H1 (cell line): ENCODE measurements around the gene NUDT12. TPM values are rescaled to one million over a fixed set of nuclear protein-coding genes. Genes with fewer than 3 reads are reported as not detected.
A peak's percentile ranks its signal among the peaks of the same experiment; 100 is the strongest.

Experiments
- CTCF ChIA-PET: fragments of 300-600 bp; sonication (Branson Sonifier 250); formaldehyde crosslinking; loops from one replicate; lab custom pipeline; 2021; ENCODE audit not compliant: partially characterized antibody; lab: Charles Lee
- POLR2A ChIA-PET: fragments of 300-600 bp; sonication (Branson Sonifier 250); formaldehyde crosslinking; loops from one replicate; lab custom pipeline; 2021; ENCODE audit warnings: inconsistent platforms; ENCODE audit not compliant: partially characterized antibody; lab: Charles Lee
- DNase-seq, 2 experiments: peaks; one replicate each; pipeline versions ENCODE4 v3.0.0 to v3.0.0-alpha.2; 2010 to 2022; ENCODE audit warnings: low spot score in 2 of 2, low read depth in 1 of 2, mixed read lengths in 1 of 2
- FAIRE-seq: peaks from 2 replicates; lab custom pipeline; 2011; peaks lifted over from hg19 to GRCh38; lab: Jason Lieb, UNC
- H2AFZ ChIP-seq: 2 replicates; pipeline ENCODE4 v1.8.1; 2012; ENCODE audit warnings: low read length, inconsistent platforms
- H2AK5ac ChIP-seq: 2 replicates; pipeline ENCODE4 v1.6.1; 2013; ENCODE audit warnings: low read depth, low read length
- H2BK120ac ChIP-seq: replicated peaks from 2 replicates; pipeline ENCODE3; 2013; ENCODE audit warnings: low read depth, low read length, inconsistent platforms
- H2BK12ac ChIP-seq: 2 replicates; pipeline ENCODE4 v1.6.1; 2013; ENCODE audit warnings: low read depth, low read length
- H2BK15ac ChIP-seq: 2 replicates; pipeline ENCODE4 v1.6.1; 2013; ENCODE audit warnings: low read length
- H2BK20ac ChIP-seq: 2 replicates; pipeline ENCODE4 v1.6.1; 2013; ENCODE audit warnings: low read length
- H2BK5ac ChIP-seq: 2 replicates; pipeline ENCODE4 v1.6.1; 2013; ENCODE audit warnings: low read depth, low read length
- H3K14ac ChIP-seq: 2 replicates; pipeline ENCODE4 v1.6.1; 2013; ENCODE audit warnings: inconsistent platforms; ENCODE audit not compliant: insufficient read length
- H3K18ac ChIP-seq: 2 replicates; pipeline ENCODE4 v1.6.1; 2013; ENCODE audit warnings: low read length; ENCODE audit errors: extremely low read depth
- H3K23ac ChIP-seq: 2 replicates; pipeline ENCODE4 v1.6.1; 2013; ENCODE audit warnings: inconsistent platforms; ENCODE audit not compliant: insufficient read length
- H3K23me2 ChIP-seq: 2 replicates; pipeline ENCODE4 v1.6.1; 2013; ENCODE audit warnings: low read depth, low read length
- H3K27ac ChIP-seq: 2 replicates; pipeline ENCODE4 v1.6.1; 2011; ENCODE audit warnings: low read depth, low read length, inconsistent platforms
- H3K27me3 ChIP-seq, 4 experiments: replicated peaks in 1 of 4; 1 replicate in 1 of 4; 2 replicates in 3 of 4; pipeline versions ENCODE4 v1.6.1 to v1.8.1; 2011 to 2013; ENCODE audit warnings: low read length in 3 of 4, mild to moderate bottlenecking in 3 of 4, inconsistent platforms in 2 of 4, mixed read lengths in 2 of 4, moderate library complexity in 1 of 4; ENCODE audit not compliant: control insufficient read depth in 3 of 4, insufficient read depth in 3 of 4; ENCODE audit errors: extremely low read depth in 1 of 4
- H3K36me3 ChIP-seq, 4 experiments: 2 replicates each; pipeline versions ENCODE4 v1.6.1 to v1.8.1; 2011 to 2013; ENCODE audit warnings: mild to moderate bottlenecking in 4 of 4, low read length in 3 of 4, moderate library complexity in 2 of 4, control low read depth in 1 of 4, inconsistent platforms in 1 of 4; ENCODE audit not compliant: insufficient read depth in 4 of 4, control insufficient read depth in 2 of 4
- H3K4ac ChIP-seq: replicated peaks from 2 replicates; pipeline ENCODE3; 2013; ENCODE audit warnings: low read length, low read depth, mixed read lengths, inconsistent platforms; ENCODE audit not compliant: insufficient read length
- H3K4me1 ChIP-seq, 4 experiments: replicated peaks in 1 of 4; 1 replicate in 1 of 4; 2 replicates in 3 of 4; pipeline versions ENCODE4 v1.6.1 to v1.8.1; 2011 to 2013; ENCODE audit warnings: low read length in 3 of 4, inconsistent platforms in 2 of 4, mixed read lengths in 1 of 4; ENCODE audit not compliant: insufficient read depth in 4 of 4, control insufficient read depth in 3 of 4
- H3K4me2 ChIP-seq, 2 experiments: 2 replicates each; pipeline versions ENCODE4 v1.6.1 to v1.8.1; 2011 to 2013; ENCODE audit warnings: low read depth in 2 of 2, low read length in 2 of 2, control low read depth in 1 of 2, inconsistent platforms in 1 of 2, mild to moderate bottlenecking in 1 of 2; ENCODE audit not compliant: insufficient read depth in 1 of 2
- H3K4me3 ChIP-seq, 4 experiments: fragments of 200-600, 300-600 bp in 1 of 4; sonication (generic), shearing (Covaris generic), sonication (Bioruptor Twin) in 1 of 4; 2 replicates each; pipeline versions ENCODE4 v1.5.1 to v1.8.1; 2011 to 2016; ENCODE audit warnings: low read length in 4 of 4, low read depth in 3 of 4, control low read depth in 2 of 4, inconsistent platforms in 2 of 4, mild to moderate bottlenecking in 2 of 4, mixed read lengths in 1 of 4, moderate library complexity in 1 of 4; ENCODE audit not compliant: insufficient read depth in 2 of 4; ENCODE audit errors: extremely low read depth in 1 of 4
- H3K56ac ChIP-seq: replicated peaks from 2 replicates; pipeline ENCODE3; 2013; ENCODE audit warnings: low read depth, mild to moderate bottlenecking, mixed read lengths, low read length, inconsistent platforms; ENCODE audit not compliant: insufficient read length
- H3K79me1 ChIP-seq: 2 replicates; pipeline ENCODE4 v1.6.1; 2013; ENCODE audit warnings: low read depth, low read length, control low read depth
- H3K79me2 ChIP-seq, 2 experiments: 2 replicates each; pipeline versions ENCODE4 v1.6.1 to v1.8.1; 2012 to 2013; ENCODE audit warnings: low read length in 2 of 2, mild to moderate bottlenecking in 2 of 2, inconsistent platforms in 1 of 2; ENCODE audit not compliant: insufficient read depth in 2 of 2, control insufficient read depth in 1 of 2
- H3K9ac ChIP-seq, 4 experiments: replicated peaks in 1 of 4; 1 replicate in 1 of 4; 2 replicates in 3 of 4; pipeline versions ENCODE4 v1.6.1 to v1.8.1; 2011 to 2013; ENCODE audit warnings: low read depth in 3 of 4, low read length in 3 of 4, control low read depth in 2 of 4, mild to moderate bottlenecking in 2 of 4, moderate library complexity in 2 of 4, inconsistent platforms in 1 of 4; ENCODE audit errors: extremely low read depth in 1 of 4
- H3K9me3 ChIP-seq, 2 experiments: 2 replicates each; pipeline versions ENCODE4 v1.6.1 to v1.8.1; 2012 to 2013; ENCODE audit warnings: mild to moderate bottlenecking in 2 of 2, moderate library complexity in 2 of 2, control low read depth in 1 of 2, inconsistent platforms in 1 of 2, low read depth in 1 of 2, low read length in 1 of 2, mixed read lengths in 1 of 2; ENCODE audit not compliant: insufficient read depth in 2 of 2
- H4K20me1 ChIP-seq, 2 experiments: replicated peaks in 1 of 2; 2 replicates each; pipeline versions ENCODE3 to v1.8.1; 2011 to 2013; ENCODE audit warnings: inconsistent platforms in 2 of 2, low read length in 2 of 2, mild to moderate bottlenecking in 1 of 2; ENCODE audit not compliant: insufficient read depth in 2 of 2, control insufficient read depth in 1 of 2
- H4K5ac ChIP-seq: 2 replicates; pipeline ENCODE4 v1.6.1; 2013; ENCODE audit warnings: low read length, low read depth, mixed read lengths, inconsistent platforms; ENCODE audit not compliant: insufficient read length
- H4K8ac ChIP-seq: 2 replicates; pipeline ENCODE4 v1.8.0; 2013; ENCODE audit warnings: mild to moderate bottlenecking, moderate library complexity, low read length, inconsistent platforms; ENCODE audit not compliant: insufficient read depth; ENCODE audit errors: extremely low read depth
- H4K91ac ChIP-seq: replicated peaks from 2 replicates; pipeline ENCODE3; 2013; ENCODE audit warnings: low read length, mixed read lengths, inconsistent platforms; ENCODE audit not compliant: insufficient read length
- FOSL1 ChIP-seq: IDR thresholded peaks from 2 replicates; pipeline ENCODE4 v1.6.1; 2011; ENCODE audit warnings: mild to moderate bottlenecking, low read depth, low read length, moderate library complexity; ENCODE audit not compliant: insufficient read depth
- PHF8 ChIP-seq: fragments of 200-600 bp; sonication (generic); conservative IDR thresholded peaks from 2 replicates; pipeline ENCODE4 v1.7.1; 2012; ENCODE audit warnings: low read depth, mild to moderate bottlenecking, inconsistent platforms, low read length, moderate library complexity
- POLR2A ChIP-seq, 2 experiments: IDR thresholded peaks; 1 replicate in 1 of 2; 2 replicates in 1 of 2; pipeline ENCODE4 v1.6.1; 2011; ENCODE audit warnings: low read depth in 2 of 2, low read length in 2 of 2, mild to moderate bottlenecking in 2 of 2; ENCODE audit errors: control extremely low read depth in 1 of 2
- POU5F1 ChIP-seq: IDR thresholded peaks from 2 replicates; pipeline ENCODE4 v1.6.1; 2011; ENCODE audit warnings: low read depth, mild to moderate bottlenecking, low read length, moderate library complexity
- RAD21 ChIP-seq, 2 experiments: IDR thresholded peaks in 1 of 2; conservative IDR thresholded peaks in 1 of 2; 2 replicates each; pipeline ENCODE4 v1.6.1; 2011; ENCODE audit warnings: low read depth in 2 of 2, low read length in 2 of 2, improper control_type of control experiment in 1 of 2, inconsistent platforms in 1 of 2, mild to moderate bottlenecking in 1 of 2, moderate library complexity in 1 of 2
- SUZ12 ChIP-seq: fragments of 200-600 bp; sonication (generic); IDR thresholded peaks from 2 replicates; pipeline ENCODE4 v1.6.1; 2012; ENCODE audit warnings: mild to moderate bottlenecking, inconsistent platforms, low read length, moderate library complexity, mixed read lengths
- TBP ChIP-seq: IDR thresholded peaks from 2 replicates; pipeline ENCODE4 v1.6.1; 2011; ENCODE audit warnings: low read depth, low read length, improper control_type of control experiment
- WGBS, 2 experiments: shearing (Covaris generic) in 1 of 2; methylation state at CpG; one replicate each; pipeline versions ENCODE4 v1.1.6 to v1.1.7; 2013 to 2015; ENCODE audit warnings: low lambda C conversion rate in 2 of 2, mixed read lengths in 2 of 2, inconsistent platforms in 1 of 2, low coverage in 1 of 2, missing lambda C conversion rate in 1 of 2; ENCODE audit not compliant: insufficient replicate concordance in 2 of 2, insufficient coverage in 1 of 2, insufficient read length in 1 of 2; ENCODE audit errors: extremely low coverage in 1 of 2, missing lambda C conversion rate in 1 of 2; 5-methylcytosine and 5-hydroxymethylcytosine counted together
- polyA plus RNA-seq, 7 experiments: library from polyadenylated mRNA; depleted of rRNA in 3 of 7; stranded (reverse) in 5 of 7; unstranded in 2 of 7; fragments of >200 nt in 5 of 7; fragments of 200-250 nt in 2 of 7; gene quantifications; 1 replicate in 5 of 7; 2 replicates in 1 of 7; 4 replicates in 1 of 7; pipeline versions ENCODE4 v1.2.1 to v1.2.3, GENCODE V29; 2011 to 2013; ENCODE audit warnings: missing spikeins in 2 of 7, mixed read lengths in 2 of 7
- total RNA-seq: library from RNA; stranded (reverse); fragmentation: NEBNext Ultra II Directional; extraction: Animal tissue kit (Norgen Biotek cat#: 25700); gene quantifications from 2 replicates; pipeline ENCODE4 v1.2.1, GENCODE V29; 2021
- TF ChIP-seq, protein P1 (sequence below), 3 experiments: IDR thresholded peaks; 1 replicate in 2 of 3; 2 replicates in 1 of 3; pipeline versions ENCODE4 v1.5.1 to v1.6.1; 2011; ENCODE audit warnings: low read length in 3 of 3, mild to moderate bottlenecking in 3 of 3, inconsistent platforms in 2 of 3, low read depth in 1 of 3, moderate library complexity in 1 of 3; ENCODE audit not compliant: insufficient read depth in 1 of 3; ENCODE audit errors: control extremely low read depth in 1 of 3

The NUDT12 gene
- total and polyA plus RNA-seq, 2 of the 8 experiments (the other 6 are each of a cell fraction or from before 2014, with no cell fraction given) = 3.6 to 12.5 TPM

GRCh38 chr5:103587185-103587748, 24.7 kb upstream of the NUDT12 start:
- no peak for DNase-seq
- Histone ChIP-seq H2AFZ (no peak overlapping the region), H3K23ac (no peak overlapping the region), H3K4ac (no peak overlapping the region), H4K91ac (no peak overlapping the region), H3K9ac (no peak overlapping the region), H3K27me3 (no peaks in the 10 kb centered on the region), H3K79me2 (no peaks in the 10 kb centered on the region), H3K4me2 (no peak overlapping the region), H4K8ac (no peak overlapping the region), H3K56ac (no peak overlapping the region), H2BK15ac (no peak overlapping the region), H3K27ac (no peak overlapping the region), H3K23me2 (no peaks in the 10 kb centered on the region), H2AK5ac (no peak overlapping the region), H2BK20ac (no peak overlapping the region), H2BK5ac (no peak overlapping the region), H3K4me3 (no peak overlapping the region), H3K18ac (no peak overlapping the region), H3K14ac (no peak overlapping the region), H4K5ac (no peak overlapping the region), H3K36me3 (no peaks in the 10 kb centered on the region), H3K4me1 (no peaks in the 10 kb centered on the region), H4K20me1 (no peaks in the 10 kb centered on the region), H3K79me1 (no peaks in the 10 kb centered on the region), H2BK12ac (no peak overlapping the region), H3K9me3 (no peaks in the 10 kb centered on the region), H2BK120ac (no peak overlapping the region)
- TF ChIP-seq POLR2A (IDR thresholded peaks at IDR 0.05; ENCODE audit: control extremely low read depth in 1 of 2, low read depth in 2 of 2, low read length in 2 of 2) = no peak
- TF ChIP-seq, protein P1, sequence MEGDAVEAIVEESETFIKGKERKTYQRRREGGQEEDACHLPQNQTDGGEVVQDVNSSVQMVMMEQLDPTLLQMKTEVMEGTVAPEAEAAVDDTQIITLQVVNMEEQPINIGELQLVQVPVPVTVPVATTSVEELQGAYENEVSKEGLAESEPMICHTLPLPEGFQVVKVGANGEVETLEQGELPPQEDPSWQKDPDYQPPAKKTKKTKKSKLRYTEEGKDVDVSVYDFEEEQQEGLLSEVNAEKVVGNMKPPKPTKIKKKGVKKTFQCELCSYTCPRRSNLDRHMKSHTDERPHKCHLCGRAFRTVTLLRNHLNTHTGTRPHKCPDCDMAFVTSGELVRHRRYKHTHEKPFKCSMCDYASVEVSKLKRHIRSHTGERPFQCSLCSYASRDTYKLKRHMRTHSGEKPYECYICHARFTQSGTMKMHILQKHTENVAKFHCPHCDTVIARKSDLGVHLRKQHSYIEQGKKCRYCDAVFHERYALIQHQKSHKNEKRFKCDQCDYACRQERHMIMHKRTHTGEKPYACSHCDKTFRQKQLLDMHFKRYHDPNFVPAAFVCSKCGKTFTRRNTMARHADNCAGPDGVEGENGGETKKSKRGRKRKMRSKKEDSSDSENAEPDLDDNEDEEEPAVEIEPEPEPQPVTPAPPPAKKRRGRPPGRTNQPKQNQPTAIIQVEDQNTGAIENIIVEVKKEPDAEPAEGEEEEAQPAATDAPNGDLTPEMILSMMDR (IDR thresholded peaks at IDR 0.05; ENCODE audit: control extremely low read depth in 1 of 3, insufficient read depth in 1 of 3, low read depth in 1 of 3, low read length in 3 of 3) = peak in 2 of 3 experiments; percentile 13 to 23; a peak in 2 of 4 replicates
- no peak for TF ChIP-seq POU5F1
- TF ChIP-seq FOSL1 = no peak
- no peak for TF ChIP-seq SUZ12
- TF ChIP-seq RAD21 (IDR thresholded peaks at IDR 0.05 in 1 of 2, conservative IDR thresholded peaks at IDR 0.05 in 1 of 2; ENCODE audit: low read depth in 2 of 2, low read length in 2 of 2) = peak; percentile 66 to 68
- no peak for TF ChIP-seq TBP
- TF ChIP-seq PHF8 = no peak
- WGBS, 2 experiments = 69% methylated on average over 2 of the region's 2 CpGs; no CpG with 5 or more reads in 1 of the 2 experiments
- no peak for FAIRE-seq
- POLR2A ChIA-PET = no interaction called here
- CTCF ChIA-PET = interaction anchor here (0.7 to 3.5 kb wide), 15 partner anchors 10 to 591 kb away, joined by 3 to 26 read pairs (median 4); no protein-coding TSS in a partner anchor
